Fibroblast of lung (primary cell): ENCODE measurements around the gene DRC7.

Experiments used
- EZH2 ChIP-seq: IDR thresholded peaks from 2 replicates; pipeline ENCODE4 v1.5.1; 2012; ENCODE audit warnings: low read length, control low read depth, mild to moderate bottlenecking; ENCODE audit errors: missing control alignments
- TF ChIP-seq, protein P1 (sequence below), 2 donors: IDR thresholded peaks in 1 of 2; conservative IDR thresholded peaks in 1 of 2; 1 replicate in 1 of 2; 2 replicates in 1 of 2; pipeline ENCODE4 v1.5.1; 2011 to 2012; ENCODE audit warnings: low read length in 2 of 2, control low read depth in 1 of 2, inconsistent platforms in 1 of 2, low read depth in 1 of 2, mild to moderate bottlenecking in 1 of 2

DNA sequence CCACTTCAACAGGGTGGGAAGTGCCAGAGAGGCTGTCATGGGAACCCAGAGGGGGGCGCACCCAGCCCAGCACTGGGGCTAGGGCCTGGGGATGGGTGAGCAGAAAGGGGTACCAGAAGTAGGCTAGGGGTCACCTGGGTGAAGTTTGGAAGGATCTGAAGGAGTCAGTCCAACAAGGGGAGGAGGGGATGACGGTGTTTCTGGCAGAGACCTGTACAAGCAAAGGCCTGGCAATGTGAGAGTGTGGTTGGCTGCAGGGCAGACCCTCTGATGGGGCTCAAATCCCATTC is 27.5 kb downstream of the DRC7 start:
- TF ChIP-seq, protein P1, sequence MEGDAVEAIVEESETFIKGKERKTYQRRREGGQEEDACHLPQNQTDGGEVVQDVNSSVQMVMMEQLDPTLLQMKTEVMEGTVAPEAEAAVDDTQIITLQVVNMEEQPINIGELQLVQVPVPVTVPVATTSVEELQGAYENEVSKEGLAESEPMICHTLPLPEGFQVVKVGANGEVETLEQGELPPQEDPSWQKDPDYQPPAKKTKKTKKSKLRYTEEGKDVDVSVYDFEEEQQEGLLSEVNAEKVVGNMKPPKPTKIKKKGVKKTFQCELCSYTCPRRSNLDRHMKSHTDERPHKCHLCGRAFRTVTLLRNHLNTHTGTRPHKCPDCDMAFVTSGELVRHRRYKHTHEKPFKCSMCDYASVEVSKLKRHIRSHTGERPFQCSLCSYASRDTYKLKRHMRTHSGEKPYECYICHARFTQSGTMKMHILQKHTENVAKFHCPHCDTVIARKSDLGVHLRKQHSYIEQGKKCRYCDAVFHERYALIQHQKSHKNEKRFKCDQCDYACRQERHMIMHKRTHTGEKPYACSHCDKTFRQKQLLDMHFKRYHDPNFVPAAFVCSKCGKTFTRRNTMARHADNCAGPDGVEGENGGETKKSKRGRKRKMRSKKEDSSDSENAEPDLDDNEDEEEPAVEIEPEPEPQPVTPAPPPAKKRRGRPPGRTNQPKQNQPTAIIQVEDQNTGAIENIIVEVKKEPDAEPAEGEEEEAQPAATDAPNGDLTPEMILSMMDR (conservative IDR thresholded peaks at IDR 0.05 in 1 of 2, IDR thresholded peaks at IDR 0.05 in 1 of 2; ENCODE audit: low read depth in 1 of 2, low read length in 2 of 2): no peak
- TF ChIP-seq EZH2: no peak
